T-cell (primary cell): Measurements from ENCODE around the gene HNRNPA2B1. TPM values are rescaled to one million over a fixed set of nuclear protein-coding genes. Genes with fewer than 3 reads are reported as not detected.

Source experiments
- ATAC-seq, 4 experiments: fragments of 200-7000 bp in 3 of 4; fragments of 150-1000 bp in 1 of 4; cut with Tn5 transposase; replicated peaks in 1 of 4; 1 replicate in 3 of 4; 2 replicates in 1 of 4; pipeline ENCODE4 v1.10.0; 2021; ENCODE audit warnings: moderate library complexity in 3 of 4, mild to moderate bottlenecking in 2 of 4, moderate number of reproducible peaks in 1 of 4
- CTCF ChIA-PET, 2 donors: fragments of 300-600 bp; sonication (Branson Sonifier 250); formaldehyde crosslinking; loops; one replicate each; lab custom pipeline; 2022; ENCODE audit warnings: antibody characterized with exemption in 2 of 2; lab: Charles Lee
- POLR2A ChIA-PET, 2 donors: fragments of 300-600 bp; sonication (Branson Sonifier 250); formaldehyde crosslinking; loops; one replicate each; lab custom pipeline; 2022; ENCODE audit warnings: antibody characterized with exemption in 2 of 2; lab: Charles Lee
- DNase-seq, 35 experiments: peaks; one replicate each; pipeline versions ENCODE4 v3.0.0 to v3.0.0-alpha.2; 2013 to 2023
- H3K27ac ChIP-seq: one replicate; pipeline ENCODE4 v1.5.1; 2013; ENCODE audit warnings: low read length
- H3K27me3 ChIP-seq, 2 experiments: replicated peaks in 1 of 2; 1 replicate in 1 of 2; 2 replicates in 1 of 2; pipeline versions ENCODE4 v1.6.1 to v1.7.0; 2013; ENCODE audit warnings: low read length in 1 of 2, mixed read lengths in 1 of 2; ENCODE audit not compliant: control insufficient read depth in 2 of 2, insufficient read depth in 2 of 2; ENCODE audit errors: extremely low read depth in 1 of 2
- H3K36me3 ChIP-seq, 2 donors: 1 replicate in 1 of 2; 2 replicates in 1 of 2; pipeline versions ENCODE4 v1.6.1 to v1.7.0; 2013; ENCODE audit warnings: low read length in 1 of 2; ENCODE audit not compliant: control insufficient read depth in 2 of 2, insufficient read depth in 1 of 2; ENCODE audit errors: extremely low read depth in 1 of 2
- H3K4me1 ChIP-seq, 2 experiments: 1 replicate in 1 of 2; 2 replicates in 1 of 2; pipeline versions ENCODE4 v1.6.1 to v1.7.0; 2013; ENCODE audit warnings: low read length in 2 of 2, mixed read lengths in 1 of 2; ENCODE audit not compliant: insufficient read depth in 2 of 2, control insufficient read depth in 1 of 2; ENCODE audit errors: extremely low read depth in 1 of 2
- H3K4me3 ChIP-seq, 2 donors: 1 replicate in 1 of 2; 2 replicates in 1 of 2; pipeline versions ENCODE4 v1.5.1 to v1.7.0; 2013; ENCODE audit warnings: mild to moderate bottlenecking in 2 of 2, low read length in 1 of 2, moderate library complexity in 1 of 2; ENCODE audit not compliant: control insufficient read depth in 1 of 2; ENCODE audit errors: extremely low read depth in 1 of 2
- H3K9me3 ChIP-seq: 2 replicates; pipeline ENCODE4 v1.7.0; 2013
- H3K27ac Mint-ChIP-seq, 2 donors: one replicate each; pipeline ENCODE4 v1.8.0; 2020 to 2021; ENCODE audit warnings: mild to moderate bottlenecking in 2 of 2, mixed read lengths in 2 of 2
- H3K27me3 Mint-ChIP-seq, 2 donors: one replicate each; pipeline ENCODE4 v1.8.0; 2021 to 2022; ENCODE audit warnings: mixed read lengths in 2 of 2
- H3K36me3 Mint-ChIP-seq: one replicate; pipeline ENCODE4 v1.8.0; 2021; ENCODE audit warnings: mixed read lengths
- H3K4me1 Mint-ChIP-seq, 3 donors: one replicate each; pipeline ENCODE4 v1.8.0; 2020 to 2022; ENCODE audit warnings: mixed read lengths in 3 of 3, mild to moderate bottlenecking in 1 of 3
- H3K4me3 Mint-ChIP-seq, 3 donors: one replicate each; pipeline ENCODE4 v1.8.0; 2020 to 2022; ENCODE audit warnings: mild to moderate bottlenecking in 3 of 3, mixed read lengths in 3 of 3, moderate library complexity in 3 of 3
- H3K9me3 Mint-ChIP-seq, 3 donors: one replicate each; pipeline ENCODE4 v1.8.0; 2020 to 2022; ENCODE audit warnings: mixed read lengths in 3 of 3
- WGBS: methylation state at CpG from one replicate; pipeline ENCODE4 v1.1.5; 2013; ENCODE audit warnings: missing lambda C conversion rate; ENCODE audit not compliant: insufficient coverage; 5-methylcytosine and 5-hydroxymethylcytosine counted together
- total RNA-seq, 35 experiments: library from RNA in 6 of 35; stranded (reverse) in 6 of 35; fragments of 120-200 nt in 1 of 35; gene quantifications; one replicate each; pipeline versions ENCODE4 v1.2.1 to v1.2.4 and lab custom pipeline; 2013 to 2026

Gene HNRNPA2B1
- total RNA-seq, 5 donors from 2014 or later (not counting 1 experiment from before 2014, with no cell fraction given) = 388 to 478 (median 411) TPM

DNA sequence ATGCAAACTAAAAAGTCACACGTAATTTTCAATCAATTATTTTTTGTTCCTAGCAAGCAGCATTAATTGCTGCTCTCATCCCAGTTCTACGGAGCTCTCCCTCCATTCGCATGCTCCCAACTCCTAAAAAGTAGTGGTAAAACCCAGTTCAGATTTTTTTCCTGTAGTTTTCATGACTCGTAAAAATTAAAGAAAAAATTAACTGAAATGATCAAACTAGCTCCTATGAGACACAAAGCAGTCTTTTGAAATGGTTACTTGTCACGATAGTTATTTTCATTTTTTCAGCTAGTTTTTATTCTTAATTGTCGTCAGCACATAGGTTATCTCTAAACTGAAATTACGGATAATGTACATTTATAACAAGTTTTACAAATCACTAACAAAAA, 1.8 kb downstream of the HNRNPA2B1 start:
- Mint-ChIP-seq H3K4me3 (peak overlapping the region; percentile 96 to 100 (median 100)), H3K27ac (peak overlapping the region; percentile 99 to 100), H3K36me3 (peaks cover 54% of the 10 kb centered on the region), H3K27me3 (peaks cover 0 to 2% of the 10 kb centered on the region in 2 donors), H3K4me1 (peaks cover 47 to 74% (median 50%) of the 10 kb centered on the region in 3 donors), H3K9me3 (no peaks in the 10 kb centered on the region)
- Histone ChIP-seq H3K36me3 (peaks cover 6 to 40% of the 10 kb centered on the region in 2 donors), H3K4me3 (peak overlapping the region; percentile 95 to 97), H3K4me1 (peaks cover 23 to 48% of the 10 kb centered on the region in 2 experiments), H3K27ac (peak overlapping the region; percentile 99), H3K27me3 (no peaks in the 10 kb centered on the region), H3K9me3 (no peaks in the 10 kb centered on the region)
- no peak for DNase-seq
- ChIA-PET POLR2A (interaction anchor here (0.6 to 4.3 kb wide), 12 partner anchors 7 to 1367 kb away, joined by 3 to 58 read pairs (median 6); partner anchors contain the start of genes CYCS (in 1 of the 2) and NFE2L3 (in 1 of the 2)), CTCF (interaction anchor here (0.6 to 4.5 kb wide), 20 partner anchors 9 to 963 kb away, joined by 3 to 50 read pairs (median 6); partner anchors contain the start of gene NFE2L3 (in 1 of the 2))
- ATAC-seq = no peak
- 0% methylated on average over 1 of the region's 7 CpGs for WGBS

DNA sequence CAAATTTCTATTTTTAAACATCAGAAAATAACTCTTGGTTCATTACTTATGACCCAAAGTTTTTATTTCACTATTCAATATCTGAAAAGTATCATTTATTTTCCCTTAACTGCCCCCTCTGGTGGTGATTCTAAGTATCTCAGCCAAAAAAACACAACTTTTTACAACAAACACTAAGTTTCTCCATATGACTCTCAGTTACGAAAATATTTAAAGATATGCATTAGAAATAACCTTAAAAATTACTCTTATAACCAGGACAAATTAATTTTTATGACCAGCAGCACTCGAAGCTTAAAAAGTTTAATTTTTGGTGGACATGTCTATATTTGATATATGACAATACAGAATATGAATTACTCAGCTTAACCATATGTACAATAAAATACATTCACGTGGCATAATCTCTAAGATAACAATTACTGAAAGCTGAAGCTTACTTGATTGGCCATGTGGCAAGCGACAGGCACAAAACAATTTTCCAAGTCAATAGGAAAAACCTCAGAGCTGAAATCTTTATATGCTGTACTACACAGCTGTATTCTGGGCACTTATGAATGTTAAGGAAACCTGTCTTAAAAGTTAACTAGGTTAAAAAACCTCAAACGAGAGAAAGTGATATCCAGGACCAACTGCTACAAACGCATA, 2.3 kb downstream of the HNRNPA2B1 start:
- peak overlapping the region; percentile 95 to 97 for H3K4me3 ChIP-seq
- Mint-ChIP-seq H3K4me3 (peak overlapping the region; percentile 96 to 100 (median 100)), H3K9me3 (no peaks in the 10 kb centered on the region), H3K27ac (peak overlapping the region; percentile 99 to 100), H3K4me1 (peaks cover 47 to 74% (median 50%) of the 10 kb centered on the region in 3 donors), H3K27me3 (peaks cover 0 to 2% of the 10 kb centered on the region in 2 donors), H3K36me3 (peaks cover 59% of the 10 kb centered on the region)
- H3K27me3 ChIP-seq = no peaks in the 10 kb centered on the region
- DNase-seq (peak in 1 of 35 experiments; percentile 70), ATAC-seq (no peak)
- CTCF ChIA-PET = interaction anchor here (0.6 to 4.5 kb wide), 25 partner anchors 9 to 963 kb away, joined by 3 to 50 read pairs (median 6); partner anchors contain the start of gene NFE2L3 (in 1 of the 2)
- peaks cover 6 to 45% of the 10 kb centered on the region in 2 donors for H3K36me3 ChIP-seq
- POLR2A ChIA-PET = interaction anchor here (0.6 to 4.3 kb wide), 19 partner anchors 10 to 1367 kb away, joined by 3 to 58 read pairs (median 5); partner anchors contain the start of genes CYCS (in 1 of the 2), NFE2L3 (in 1 of the 2) and SNX10 (in 1 of the 2)
- 0% methylated on average over 1 of the region's 6 CpGs for WGBS
- peaks cover 29 to 49% of the 10 kb centered on the region in 2 experiments for H3K4me1 ChIP-seq
- H3K9me3 ChIP-seq = no peaks in the 10 kb centered on the region
- peak overlapping the region; percentile 99 for H3K27ac ChIP-seq

DNA sequence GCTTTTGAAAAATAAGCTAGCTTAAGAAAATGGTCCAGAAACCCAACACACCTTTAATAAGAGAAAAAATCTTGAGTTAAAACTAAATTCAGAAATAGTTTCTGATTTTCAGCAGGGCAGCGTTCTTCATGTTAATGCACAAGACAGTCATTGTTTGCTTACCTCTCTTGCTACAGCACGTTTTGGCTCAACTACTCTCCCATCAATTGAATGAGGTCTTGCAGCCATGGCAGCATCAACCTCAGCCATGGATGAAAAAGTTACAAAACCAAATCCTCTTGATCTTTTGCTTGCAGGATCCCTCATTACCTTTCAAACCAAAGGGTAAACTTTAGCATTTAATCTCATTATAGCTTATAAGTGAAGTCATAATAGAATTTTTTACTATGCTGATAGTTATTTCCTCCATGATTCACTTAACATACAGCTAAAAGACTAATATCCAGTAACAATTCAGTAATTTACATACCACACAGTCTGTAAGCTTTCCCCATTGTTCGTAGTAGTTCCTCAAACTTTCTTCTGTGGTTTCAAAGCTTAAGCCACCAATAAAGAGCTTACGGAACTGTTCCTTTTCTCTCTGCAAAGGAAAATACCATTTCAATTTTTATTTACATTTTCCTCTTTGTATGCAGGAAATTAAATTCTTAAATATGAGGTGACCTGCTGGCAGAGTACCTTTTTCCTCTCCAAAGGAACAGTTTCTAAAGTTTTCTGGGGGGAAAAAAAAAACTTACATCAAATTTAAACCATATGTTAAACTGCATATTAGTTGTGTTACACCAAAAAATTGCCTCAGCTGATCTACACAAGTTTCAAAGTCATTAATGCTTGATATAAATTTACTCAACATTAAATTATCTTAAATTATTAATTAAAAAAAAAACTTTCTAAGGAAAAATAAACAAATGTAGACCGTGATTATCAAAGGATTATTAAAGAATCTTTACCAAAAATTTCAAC, 3.1 kb downstream of the HNRNPA2B1 start:
- Mint-ChIP-seq H3K36me3 (peaks cover 68% of the 10 kb centered on the region), H3K4me3 (peak overlapping the region; percentile 96 to 100 (median 100)), H3K9me3 (no peaks in the 10 kb centered on the region), H3K27ac (peak overlapping the region; percentile 84 to 100), H3K27me3 (peaks cover 0 to 2% of the 10 kb centered on the region in 2 donors), H3K4me1 (peaks cover 49 to 74% (median 53%) of the 10 kb centered on the region in 3 donors)
- 0% methylated on average over 1 of the region's 5 CpGs for WGBS
- Histone ChIP-seq H3K4me3 (peak overlapping the region; percentile 32 to 44), H3K27me3 (no peaks in the 10 kb centered on the region), H3K9me3 (no peaks in the 10 kb centered on the region), H3K36me3 (peaks cover 6 to 54% of the 10 kb centered on the region in 2 donors), H3K27ac (peak overlapping the region; percentile 35), H3K4me1 (peaks cover 35 to 51% of the 10 kb centered on the region in 2 experiments)
- ChIA-PET CTCF (interaction anchor here (0.6 to 4.5 kb wide), 30 partner anchors 9 to 964 kb away, joined by 3 to 50 read pairs (median 6); partner anchors contain the start of gene NFE2L3 (in 2 of the 2)), POLR2A (interaction anchor here (0.6 to 4.3 kb wide), 16 partner anchors 9 to 305 kb away, joined by 3 to 58 read pairs (median 5); partner anchors contain the start of genes NFE2L3 (in 1 of the 2) and SNX10 (in 1 of the 2))
- ATAC-seq = no peak
- peak in 1 of 35 experiments; percentile 36 for DNase-seq

DNA sequence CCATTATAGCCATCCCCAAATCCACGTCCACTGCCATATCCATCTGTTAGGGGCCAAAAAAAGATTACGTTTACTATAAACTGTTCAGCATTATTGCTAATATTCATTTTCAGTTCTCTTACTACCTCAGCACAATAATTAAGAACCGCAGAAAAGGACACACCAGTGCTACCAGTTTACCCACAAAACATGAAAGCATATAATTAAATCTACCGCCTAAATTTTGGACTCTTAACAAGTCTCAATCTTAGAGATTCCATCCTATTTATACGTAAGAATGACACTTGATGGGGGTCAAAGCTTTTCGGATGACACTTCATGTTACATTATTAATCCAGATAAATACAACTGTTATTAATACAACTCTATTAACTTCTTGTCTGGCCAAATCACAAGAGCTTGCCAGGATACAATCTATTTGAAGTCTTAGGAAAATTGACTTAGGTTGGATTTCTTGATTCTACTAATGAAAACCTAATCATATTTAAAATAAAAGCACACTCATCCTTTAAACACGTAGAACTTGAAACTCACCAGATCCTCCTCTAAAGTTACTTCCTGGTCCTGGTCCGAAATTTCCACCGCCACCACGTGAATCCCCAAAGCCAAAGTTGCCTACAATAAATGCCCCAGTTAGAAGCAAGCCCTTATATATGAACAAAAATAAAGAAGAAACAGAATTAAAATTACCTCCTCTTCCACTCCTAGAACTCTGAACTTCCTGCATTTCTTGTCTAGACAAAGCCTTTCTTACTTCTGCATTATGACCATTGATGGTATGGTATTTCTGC, 4.5 kb downstream of the HNRNPA2B1 start:
- peaks cover 6 to 67% of the 10 kb centered on the region in 2 donors for H3K36me3 ChIP-seq
- peaks cover 37 to 58% of the 10 kb centered on the region in 2 experiments for H3K4me1 ChIP-seq
- peak overlapping the region in 1 of 2 donors; percentile 6 for H3K4me3 ChIP-seq
- 32% methylated on average over 5 of the region's 10 CpGs for WGBS
- ATAC-seq (no peak), DNase-seq (peak in 1 of 35 experiments; percentile 37)
- Mint-ChIP-seq H3K9me3 (no peaks in the 10 kb centered on the region), H3K27ac (peak overlapping the region; percentile 82 to 84), H3K4me3 (peak overlapping the region; percentile 71 to 96 (median 72)), H3K4me1 (peaks cover 60 to 87% (median 65%) of the 10 kb centered on the region in 3 donors), H3K27me3 (peaks cover 0 to 2% of the 10 kb centered on the region in 2 donors), H3K36me3 (peaks cover 75% of the 10 kb centered on the region)
- H3K27me3 ChIP-seq = no peaks in the 10 kb centered on the region
- no peaks in the 10 kb centered on the region for H3K9me3 ChIP-seq
- CTCF ChIA-PET = interaction anchor here (0.6 to 4.5 kb wide), 9 partner anchors 8 to 303 kb away, joined by 3 to 50 read pairs (median 6); partner anchors contain the start of gene NFE2L3 (in 1 of the 2)
- H3K27ac ChIP-seq = peak overlapping the region; percentile 47
- POLR2A ChIA-PET = interaction anchor here (1.5 to 4.3 kb wide), 7 partner anchors 8 to 105 kb away, joined by 7 to 58 read pairs (median 10); partner anchors contain the start of genes NFE2L3 (in 1 of the 2) and SNX10 (in 1 of the 2)

DNA sequence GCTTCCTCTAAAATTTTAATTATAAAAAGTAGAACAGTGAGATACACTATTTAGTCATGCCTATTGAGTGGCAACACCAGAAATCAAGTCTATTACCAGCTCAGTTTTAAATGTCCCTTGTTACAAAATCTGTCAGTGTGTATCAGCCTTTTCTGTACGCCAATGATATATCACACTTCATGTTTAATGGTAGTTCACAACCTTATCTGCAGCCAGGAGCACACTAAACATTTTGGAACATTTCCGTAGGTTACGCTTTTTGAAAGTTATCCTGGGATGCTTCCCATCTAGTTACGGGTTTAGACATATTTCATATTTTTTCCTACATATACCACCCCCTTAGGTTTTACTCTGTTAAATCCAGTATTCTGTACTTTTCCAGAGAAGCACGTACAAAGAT, 5.4 kb downstream of the HNRNPA2B1 start:
- peak overlapping the region; percentile 71 to 96 (median 72) for H3K4me3 Mint-ChIP-seq
- WGBS = no CpG with 5 or more reads among the region's 5 CpGs

More for the DNA sequence above, 5.4 kb downstream of the HNRNPA2B1 start:
- DNase-seq (peak in 1 of 35 experiments; percentile 35), ATAC-seq (no peak)
- peaks cover 83% of the 10 kb centered on the region for H3K36me3 Mint-ChIP-seq
- CTCF ChIA-PET = interaction anchor here (0.6 to 1.3 kb wide), 17 partner anchors 28 to 966 kb away, joined by 3 to 8 read pairs (median 3); partner anchors contain the start of gene NFE2L3 (in 1 of the 2)
- POLR2A ChIA-PET = interaction anchor here (0.5 to 1.5 kb wide), 22 partner anchors 8 to 1833 kb away, joined by 3 to 15 read pairs (median 4); partner anchors contain the start of gene NFE2L3 (in 1 of the 2)
- peaks cover 37 to 65% of the 10 kb centered on the region in 2 experiments for H3K4me1 ChIP-seq
- H3K9me3 ChIP-seq = no peaks in the 10 kb centered on the region
- peaks cover 0 to 2% of the 10 kb centered on the region in 2 donors for H3K27me3 Mint-ChIP-seq
- peaks cover 69 to 90% (median 74%) of the 10 kb centered on the region in 3 donors for H3K4me1 Mint-ChIP-seq
- no peak overlapping the region for H3K4me3 ChIP-seq
- H3K27me3 ChIP-seq = no peaks in the 10 kb centered on the region
- peak overlapping the region; percentile 47 for H3K27ac ChIP-seq
- H3K9me3 Mint-ChIP-seq = no peaks in the 10 kb centered on the region
- peak overlapping the region; percentile 50 to 68 for H3K27ac Mint-ChIP-seq
- H3K36me3 ChIP-seq = peaks cover 6 to 75% of the 10 kb centered on the region in 2 donors
